Activated naive CD8-positive, alpha-beta T cell treated with anti-CD3 and anti-CD28 coated beads, Interleukin-2, amount 10 ng/mL, durations not matched to agents 7 days and 5 days (primary cell): Measurements from ENCODE around the gene C1orf174. TPM values are rescaled to one million over a fixed set of nuclear protein-coding genes. Genes with fewer than 3 reads are reported as not detected.

Source experiments
- ATAC-seq: fragments of 150-1000 bp; cut with Tn5 transposase; one replicate; pipeline ENCODE4 v1.10.0; 2021; ENCODE audit warnings: low read depth, moderate library complexity
- POLR2A ChIA-PET: fragments of 350-600 bp; sonication (Branson Sonifier 250); formaldehyde crosslinking; loops from one replicate; lab custom pipeline; 2021; ENCODE audit warnings: antibody characterized with exemption; lab: Charles Lee
- DNase-seq: peaks from one replicate; pipeline ENCODE4 v3.0.0; 2021
- H3K27ac Mint-ChIP-seq: one replicate; pipeline ENCODE4 v1.8.0; 2022; ENCODE audit warnings: mild to moderate bottlenecking, mixed read lengths
- H3K27me3 Mint-ChIP-seq: one replicate; pipeline ENCODE4 v1.8.0; 2022; ENCODE audit warnings: mild to moderate bottlenecking, moderate library complexity, mixed read lengths
- H3K36me3 Mint-ChIP-seq: one replicate; pipeline ENCODE4 v1.8.0; 2021; ENCODE audit warnings: mild to moderate bottlenecking, mixed read lengths
- H3K4me1 Mint-ChIP-seq: one replicate; pipeline ENCODE4 v1.8.0; 2021; ENCODE audit warnings: mixed read lengths
- H3K4me3 Mint-ChIP-seq: one replicate; pipeline ENCODE4 v1.8.0; 2022; ENCODE audit warnings: mild to moderate bottlenecking, moderate library complexity, mixed read lengths
- H3K9me3 Mint-ChIP-seq: one replicate; pipeline ENCODE4 v1.8.0; 2021; ENCODE audit warnings: mixed read lengths
- total RNA-seq, 2 experiments: library from RNA; stranded (reverse); gene quantifications; one replicate each; pipeline ENCODE4 v1.2.3, GENCODE V29; 2021

C1orf174 gene
- total RNA-seq, 2 experiments from 2014 or later: 31.1 to 34.4 TPM

DNA sequence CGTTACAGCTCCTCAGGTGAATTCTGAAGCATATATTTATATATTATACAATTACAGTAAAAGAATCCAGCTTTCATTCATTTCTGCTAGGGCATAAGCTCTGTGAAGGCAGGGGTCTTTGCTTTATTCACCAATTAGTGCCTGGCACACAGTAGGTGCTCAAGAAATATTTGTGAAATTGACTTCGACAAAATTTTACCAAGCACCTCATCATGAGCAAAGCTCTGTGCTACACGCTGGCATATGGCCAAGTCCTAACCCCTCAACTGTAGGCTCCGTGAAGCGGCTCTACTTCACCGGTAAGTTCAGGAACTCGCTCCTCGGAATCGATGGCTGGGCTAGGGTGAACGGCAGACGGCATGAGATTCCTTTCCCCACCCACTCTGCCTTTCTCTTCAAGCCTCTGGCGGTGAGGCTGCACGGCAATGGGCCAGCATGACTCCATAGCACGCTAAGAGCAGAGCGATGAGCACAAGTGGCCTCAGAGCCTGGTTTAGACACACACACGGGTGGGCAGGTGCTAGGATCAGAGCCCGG is 8.7 kb downstream of the C1orf174 start:
- POLR2A ChIA-PET: interaction anchor here (1.6 kb wide), 1 partner anchor 9 kb away, joined by 8 read pairs; the partner anchor contains the start of gene C1orf174
- Mint-ChIP-seq H3K4me1 (peaks cover 19% of the 10 kb centered on the region), H3K27me3 (no peaks in the 10 kb centered on the region), H3K27ac (no peak overlapping the region), H3K9me3 (no peaks in the 10 kb centered on the region), H3K36me3 (peaks cover 16% of the 10 kb centered on the region), H3K4me3 (no peak overlapping the region)
- DNase-seq (no peak), ATAC-seq (no peak)

DNA sequence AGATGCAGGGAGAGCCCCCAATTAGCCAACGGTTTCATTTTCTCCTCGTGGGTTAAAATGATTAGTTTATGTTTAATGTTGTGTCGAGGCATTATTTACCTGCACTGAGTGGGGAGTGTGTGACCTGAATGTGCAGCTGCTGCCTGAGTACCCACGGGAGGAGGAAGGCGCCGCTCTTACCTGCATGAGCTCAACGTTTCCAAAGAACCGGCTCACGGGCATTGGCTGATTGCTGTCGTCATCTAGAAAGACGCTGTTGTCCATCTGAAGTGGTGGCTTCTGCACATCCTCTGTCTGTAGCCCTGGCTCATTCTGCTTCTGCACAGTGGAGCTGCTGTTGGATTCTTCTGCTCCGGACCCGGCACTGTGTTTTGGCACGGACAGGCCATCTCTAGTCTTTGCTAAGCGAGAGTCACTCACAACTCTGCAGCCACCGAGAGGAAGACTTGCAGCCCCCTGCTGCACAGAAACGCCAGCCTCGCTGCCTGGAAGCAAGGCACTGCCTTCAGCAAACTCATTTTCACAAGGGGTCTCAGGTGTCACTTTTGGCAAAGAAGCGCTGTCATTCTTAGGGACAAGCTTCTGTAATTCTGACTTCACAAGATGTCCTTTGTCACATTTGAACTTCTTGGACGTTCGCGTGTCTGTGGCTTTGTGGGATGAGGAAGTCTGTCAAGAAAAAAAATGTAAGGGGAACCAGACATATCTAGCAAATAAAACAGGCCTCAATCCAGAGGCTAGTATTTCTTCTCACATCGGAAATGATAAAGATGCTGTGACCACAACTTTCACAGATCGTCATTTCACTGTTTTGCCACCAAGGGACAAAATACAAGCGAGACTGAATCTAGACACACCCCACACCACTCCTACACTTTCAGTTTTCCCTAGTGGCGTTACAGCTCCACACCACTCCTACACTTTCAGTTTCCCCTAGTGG is 9.4 kb downstream of the C1orf174 start:
- DNase-seq: no peak
- H3K9me3 Mint-ChIP-seq: no peaks in the 10 kb centered on the region
- no peaks in the 10 kb centered on the region for H3K27me3 Mint-ChIP-seq
- H3K4me1 Mint-ChIP-seq: peaks cover 16% of the 10 kb centered on the region
- peak overlapping the region; percentile 76 for H3K27ac Mint-ChIP-seq
- ATAC-seq: peak; percentile 65
- H3K36me3 Mint-ChIP-seq: peaks cover 16% of the 10 kb centered on the region
- POLR2A ChIA-PET: interaction anchor here (1.6 kb wide), 1 partner anchor 9 kb away, joined by 8 read pairs; the partner anchor contains the start of gene C1orf174
- H3K4me3 Mint-ChIP-seq: peak overlapping the region; percentile 40

DNA sequence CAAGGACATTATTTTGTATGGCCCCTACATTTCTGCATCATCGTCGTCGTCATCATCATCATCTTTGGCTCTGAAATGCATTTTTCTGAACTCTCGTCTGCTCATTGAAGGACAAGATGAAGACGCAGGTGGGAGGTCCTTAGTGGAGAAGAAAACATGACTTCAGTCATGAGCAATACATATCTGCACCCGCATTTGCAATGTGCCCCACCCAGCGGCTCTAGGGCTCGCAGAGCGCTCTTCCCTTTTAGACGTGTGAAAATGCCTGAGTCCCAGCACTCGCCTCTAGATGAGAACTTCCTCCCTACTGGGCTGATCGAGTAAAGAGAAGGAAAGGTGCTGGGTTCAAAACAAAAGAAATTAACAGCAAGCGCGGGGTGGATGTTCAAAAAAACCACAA is 10.1 kb downstream of the C1orf174 start:
- H3K27me3 Mint-ChIP-seq: no peaks in the 10 kb centered on the region
- H3K4me3 Mint-ChIP-seq: peak overlapping the region; percentile 15
- peaks cover 15% of the 10 kb centered on the region for H3K36me3 Mint-ChIP-seq
- DNase-seq (no peak), ATAC-seq (no peak)
- no peaks in the 10 kb centered on the region for H3K9me3 Mint-ChIP-seq
- H3K4me1 Mint-ChIP-seq: peaks cover 17% of the 10 kb centered on the region
- POLR2A ChIA-PET: interaction anchor here (0.6 to 1.6 kb wide), 2 partner anchors 10 to 19 kb away, joined by 3 to 8 read pairs; partner anchors contain the start of gene C1orf174
- H3K27ac Mint-ChIP-seq: peak overlapping the region; percentile 76

DNA sequence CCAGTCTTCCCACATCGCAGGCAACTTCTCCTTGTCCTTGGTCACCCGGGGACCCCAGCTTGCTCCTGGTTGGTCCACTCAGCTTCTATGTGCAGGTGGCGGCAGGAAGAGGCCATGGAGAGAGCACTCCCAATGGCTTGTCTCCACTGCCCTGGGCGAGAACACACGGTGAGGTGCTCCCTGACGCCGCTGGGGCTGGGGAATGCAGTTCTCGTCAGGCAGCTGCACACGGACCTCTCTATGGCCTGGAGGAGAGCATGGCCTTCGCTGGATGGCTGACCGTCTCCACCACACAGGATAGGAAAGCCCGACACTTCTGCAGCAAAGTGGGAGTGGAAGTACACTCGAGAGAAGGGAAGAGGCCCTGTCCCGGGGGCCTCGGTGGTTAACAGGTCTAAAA is 11.8 kb downstream of the C1orf174 start:
- Mint-ChIP-seq H3K36me3 (peaks cover 19% of the 10 kb centered on the region), H3K27me3 (no peaks in the 10 kb centered on the region), H3K4me1 (peaks cover 17% of the 10 kb centered on the region), H3K4me3 (no peak overlapping the region), H3K9me3 (no peaks in the 10 kb centered on the region), H3K27ac (peak overlapping the region; percentile 50)
- DNase-seq (no peak), ATAC-seq (no peak)
- POLR2A ChIA-PET: no interaction called here

DNA sequence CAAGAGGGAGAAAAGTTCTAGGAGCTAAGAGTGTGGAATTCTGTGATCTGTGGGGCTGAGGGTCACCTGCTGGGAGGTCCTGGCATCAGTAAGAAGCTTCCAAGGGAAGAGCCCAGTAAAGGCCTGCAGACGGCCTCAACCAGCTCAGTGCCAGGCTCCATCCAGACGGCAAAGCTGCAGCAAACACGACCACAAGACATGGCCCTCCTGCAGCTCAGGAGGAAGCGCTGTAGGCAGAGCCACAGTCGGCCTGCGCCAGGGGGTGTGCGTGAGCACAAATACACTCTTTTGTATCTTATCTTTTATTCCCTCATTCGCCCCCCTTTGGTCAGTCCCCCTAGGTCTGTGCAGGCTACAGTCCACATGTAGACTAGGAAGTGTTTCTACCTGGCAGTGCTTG is 13.4 kb downstream of the C1orf174 start:
- no peaks in the 10 kb centered on the region for H3K9me3 Mint-ChIP-seq
- H3K27me3 Mint-ChIP-seq: no peaks in the 10 kb centered on the region
- no peak for ATAC-seq
- POLR2A ChIA-PET: no interaction called here
- H3K4me1 Mint-ChIP-seq: peaks cover 15% of the 10 kb centered on the region
- no peak overlapping the region for H3K4me3 Mint-ChIP-seq
- no peak overlapping the region for H3K27ac Mint-ChIP-seq
- H3K36me3 Mint-ChIP-seq: peaks cover 23% of the 10 kb centered on the region
- no peak for DNase-seq

DNA sequence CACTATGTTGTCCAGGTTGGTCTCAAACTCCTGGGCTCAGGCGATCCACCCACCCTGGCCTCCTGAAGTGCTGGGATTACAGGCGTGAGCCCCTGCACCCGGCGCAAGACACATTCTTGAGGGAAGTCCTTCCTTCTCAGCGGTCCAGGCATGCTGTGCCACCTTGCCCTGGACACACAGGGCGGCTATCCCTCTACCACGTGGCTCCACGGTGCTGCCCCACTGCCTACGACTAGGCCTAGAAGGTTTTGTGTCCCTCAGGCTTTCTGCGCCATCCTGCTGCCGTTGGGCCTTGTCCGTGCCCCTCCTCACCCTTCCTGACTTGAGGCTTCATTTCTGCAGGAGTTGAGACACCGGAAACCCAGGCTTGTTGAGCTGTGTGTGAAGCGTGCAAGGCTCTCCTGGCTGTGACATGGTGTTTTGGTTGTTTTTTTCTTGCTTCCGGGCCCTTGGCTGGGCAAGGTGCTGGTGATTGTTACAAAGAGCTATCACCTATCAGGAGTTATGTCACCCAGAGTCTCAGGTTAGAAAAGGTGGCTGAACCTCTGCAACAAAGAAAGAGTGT is 13.9 kb downstream of the C1orf174 start:
- Mint-ChIP-seq H3K36me3 (peaks cover 20% of the 10 kb centered on the region), H3K27ac (peak overlapping the region; percentile 56), H3K27me3 (no peaks in the 10 kb centered on the region), H3K4me3 (no peak overlapping the region), H3K4me1 (peaks cover 15% of the 10 kb centered on the region), H3K9me3 (no peaks in the 10 kb centered on the region)
- no peak for ATAC-seq
- POLR2A ChIA-PET: no interaction called here
- DNase-seq: no peak

DNA sequence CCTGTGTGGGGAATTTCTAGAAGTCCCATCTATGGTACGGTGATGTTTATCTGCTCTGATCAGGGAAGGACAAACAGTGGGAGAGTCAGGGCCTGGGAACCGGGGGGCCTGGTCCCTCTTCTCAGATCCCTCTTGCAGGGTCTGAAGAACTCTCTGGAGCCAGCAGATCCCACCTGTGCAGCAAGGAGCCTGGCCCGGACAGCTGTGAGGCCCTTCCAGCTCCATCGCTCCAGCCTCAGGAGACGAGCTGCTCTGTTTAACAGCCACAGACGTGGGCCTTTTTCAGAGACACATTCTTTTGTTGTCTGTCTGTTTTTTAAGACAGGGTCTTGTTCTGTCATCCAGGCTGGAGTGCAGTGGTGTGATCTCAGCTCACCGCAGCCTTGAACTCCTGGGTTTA is 14.5 kb downstream of the C1orf174 start:
- Mint-ChIP-seq H3K4me1 (peaks cover 13% of the 10 kb centered on the region), H3K27me3 (no peaks in the 10 kb centered on the region), H3K36me3 (peaks cover 24% of the 10 kb centered on the region), H3K27ac (no peak overlapping the region), H3K9me3 (no peaks in the 10 kb centered on the region), H3K4me3 (no peak overlapping the region)
- POLR2A ChIA-PET: no interaction called here
- DNase-seq (no peak), ATAC-seq (no peak)

- H3K27ac Mint-ChIP-seq: no peak overlapping the region
- no peaks in the 10 kb centered on the region for H3K27me3 Mint-ChIP-seq
- no peak for ATAC-seq
- peaks cover 22% of the 10 kb centered on the region for H3K36me3 Mint-ChIP-seq
- H3K4me1 Mint-ChIP-seq: peaks cover 8% of the 10 kb centered on the region
- DNase-seq: no peak
- H3K9me3 Mint-ChIP-seq: no peaks in the 10 kb centered on the region
- no peak overlapping the region for H3K4me3 Mint-ChIP-seq
- POLR2A ChIA-PET: no interaction called here
Measured at GRCh38 chr1:3884966-3885365, 15.1 kb downstream of the C1orf174 start.

- ATAC-seq: no peak
- H3K27me3 Mint-ChIP-seq: no peaks in the 10 kb centered on the region
- no peak overlapping the region for H3K4me3 Mint-ChIP-seq
- H3K9me3 Mint-ChIP-seq: no peaks in the 10 kb centered on the region
- POLR2A ChIA-PET: no interaction called here
- peaks cover 29% of the 10 kb centered on the region for H3K36me3 Mint-ChIP-seq
- H3K27ac Mint-ChIP-seq: peak overlapping the region; percentile 64
- no peak for DNase-seq
- H3K4me1 Mint-ChIP-seq: peaks cover 6% of the 10 kb centered on the region
Measured at GRCh38 chr1:3883194-3883925, 16.7 kb downstream of the C1orf174 start.

- peaks cover 6% of the 10 kb centered on the region for H3K4me1 Mint-ChIP-seq
- no peaks in the 10 kb centered on the region for H3K27me3 Mint-ChIP-seq
- POLR2A ChIA-PET: no interaction called here
- no peaks in the 10 kb centered on the region for H3K9me3 Mint-ChIP-seq
- DNase-seq (no peak), ATAC-seq (peak; percentile 70)
- H3K4me3 Mint-ChIP-seq: no peak overlapping the region
- peaks cover 33% of the 10 kb centered on the region for H3K36me3 Mint-ChIP-seq
- H3K27ac Mint-ChIP-seq: peak overlapping the region; percentile 78
Measured at GRCh38 chr1:3881193-3881480, 18.9 kb downstream of the C1orf174 start.

- DNase-seq (no peak), ATAC-seq (no peak)
- Mint-ChIP-seq H3K4me1 (peaks cover 6% of the 10 kb centered on the region), H3K9me3 (no peaks in the 10 kb centered on the region), H3K27ac (peak overlapping the region; percentile 75), H3K4me3 (no peak overlapping the region), H3K27me3 (no peaks in the 10 kb centered on the region), H3K36me3 (peaks cover 36% of the 10 kb centered on the region)
- POLR2A ChIA-PET: no interaction called here
Measured at GRCh38 chr1:3880429-3881192, 19.5 kb downstream of the C1orf174 start.

GRCh38 chr1:3879787-3880428 is 20.2 kb downstream of the C1orf174 start:
- DNase-seq (no peak), ATAC-seq (no peak)
- Mint-ChIP-seq H3K9me3 (no peaks in the 10 kb centered on the region), H3K27me3 (no peaks in the 10 kb centered on the region), H3K27ac (no peak overlapping the region), H3K36me3 (peaks cover 37% of the 10 kb centered on the region), H3K4me1 (peaks cover 5% of the 10 kb centered on the region), H3K4me3 (no peak overlapping the region)
- POLR2A ChIA-PET: no interaction called here
